Testis (tissue), 3 donors: ENCODE measurements around the gene SMAD7. TPM values are rescaled to one million over a fixed set of nuclear protein-coding genes. Genes with fewer than 3 reads are reported as not detected.

Experiments
- DNase-seq: peaks from one replicate; pipeline ENCODE4 v3.0.0-alpha.2; 2019
- H3K27ac ChIP-seq, 2 donors: fragments of 200-600 bp; sonication (generic); one replicate each; pipeline ENCODE4 v1.5.1; 2019
- H3K27me3 ChIP-seq: fragments of 200-600 bp; sonication (generic); one replicate; pipeline ENCODE4 v1.5.1; 2019
- H3K36me3 ChIP-seq: fragments of 200-600 bp; sonication (generic); one replicate; pipeline ENCODE4 v1.5.1; 2017; ENCODE audit warnings: low read depth; ENCODE audit errors: missing control alignments
- H3K4me1 ChIP-seq: fragments of 200-600 bp; sonication (generic); one replicate; pipeline ENCODE4 v1.5.1; 2019
- H3K4me3 ChIP-seq, 2 donors: fragments of 200-600 bp; sonication (generic); one replicate each; pipeline ENCODE4 v1.5.1; 2017 to 2019
- H3K9me3 ChIP-seq: fragments of 200-600 bp; sonication (generic); one replicate; pipeline ENCODE4 v1.5.1; 2017
- POLR2A ChIP-seq: fragments of 450-650 bp; IDR thresholded peaks from one replicate; pipeline ENCODE4 v1.6.1; 2017; ENCODE audit warnings: antibody characterized with exemption, mild to moderate bottlenecking, moderate library complexity
- WGBS, 2 donors: methylation state at CpG; one replicate each; pipeline ENCODE4 v1.1.5; 2018; 5-methylcytosine and 5-hydroxymethylcytosine counted together
- intact Hi-C: fragments of 100-400 bp; cut with DNase I; formaldehyde crosslinking; loops from one replicate; pipeline ENCODE4 v1.15.1; 2023; ENCODE audit warnings: low total_unique reads
- polyA plus RNA-seq: library from polyadenylated mRNA; stranded (reverse); fragments of 350-450 nt; fragmentation: Illumina TruSeq; extraction: RNeasy Lipid Tissue Mini Kit (QIAGEN cat#74804); gene quantifications from one replicate; pipeline ENCODE4 v1.2.3, GENCODE V29; 2014; ENCODE audit warnings: low read depth, low replicate concordance; ENCODE audit not compliant: insufficient read depth
- total RNA-seq, 2 donors: library from RNA; depleted of rRNA; stranded (reverse); fragments of >200 nt; gene quantifications; one replicate each; pipeline ENCODE4 v1.2.3, GENCODE V29; 2016
- TF ChIP-seq, protein P1 (sequence below), 3 experiments: fragments of 450-650 bp in 2 of 3; fragments of 200-600 bp in 1 of 3; sonication (generic) in 1 of 3; IDR thresholded peaks; one replicate each; pipeline ENCODE4 v1.5.1; 2016 to 2019; ENCODE audit warnings: antibody characterized with exemption in 3 of 3, mild to moderate bottlenecking in 2 of 3, moderate library complexity in 1 of 3

SMAD7 gene
- total and polyA plus RNA-seq, 3 donors from 2014 or later, result 7.5 to 14.6 (median 9.8) TPM

DNA sequence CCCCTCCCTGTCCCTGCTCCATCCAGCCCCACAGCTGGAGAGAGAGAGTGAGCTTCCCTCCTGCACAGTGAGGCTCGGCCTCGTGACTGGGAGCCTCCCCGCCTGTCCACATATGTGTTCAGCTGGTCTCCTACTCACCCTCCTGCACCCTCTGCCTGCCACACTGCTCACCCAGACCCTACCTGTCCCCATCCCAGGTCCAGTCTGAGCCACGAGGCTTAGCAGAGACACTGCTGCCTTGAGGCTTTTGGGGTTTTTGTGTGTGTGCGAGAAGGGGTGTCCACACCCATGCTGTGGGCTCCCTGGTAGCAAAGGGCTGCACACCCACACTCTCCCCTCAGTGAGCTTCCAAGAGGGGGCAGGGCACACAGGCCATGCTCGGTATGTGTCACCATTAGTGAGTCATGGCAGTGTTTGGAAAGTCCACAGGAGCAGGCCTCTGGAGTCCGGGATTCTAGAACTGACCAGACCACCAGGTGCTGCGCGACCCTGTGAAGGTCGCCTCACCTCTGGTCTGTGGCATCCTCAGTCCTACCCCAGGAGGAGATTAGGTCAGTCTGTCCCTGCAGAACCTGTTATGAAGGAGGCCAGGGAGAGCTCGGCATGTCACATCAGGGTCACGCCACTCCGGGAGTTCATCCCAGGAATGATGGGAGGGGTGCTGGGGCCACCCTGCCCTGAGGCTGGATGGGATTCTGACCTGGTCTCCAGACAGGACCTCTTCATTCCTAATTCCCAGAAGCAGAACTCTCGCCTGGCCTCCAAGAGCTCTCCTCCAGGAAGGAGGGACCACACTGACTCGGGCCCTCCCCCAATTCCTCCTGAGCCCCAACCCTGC lies 39.9 kb upstream of the SMAD7 start:
- no peaks in the 10 kb centered on the region for H3K36me3 ChIP-seq
- no peaks in the 10 kb centered on the region for H3K27me3 ChIP-seq
- H3K27ac ChIP-seq, result peak overlapping the region in 1 of 2 donors; percentile 14
- TF ChIP-seq, protein P1, sequence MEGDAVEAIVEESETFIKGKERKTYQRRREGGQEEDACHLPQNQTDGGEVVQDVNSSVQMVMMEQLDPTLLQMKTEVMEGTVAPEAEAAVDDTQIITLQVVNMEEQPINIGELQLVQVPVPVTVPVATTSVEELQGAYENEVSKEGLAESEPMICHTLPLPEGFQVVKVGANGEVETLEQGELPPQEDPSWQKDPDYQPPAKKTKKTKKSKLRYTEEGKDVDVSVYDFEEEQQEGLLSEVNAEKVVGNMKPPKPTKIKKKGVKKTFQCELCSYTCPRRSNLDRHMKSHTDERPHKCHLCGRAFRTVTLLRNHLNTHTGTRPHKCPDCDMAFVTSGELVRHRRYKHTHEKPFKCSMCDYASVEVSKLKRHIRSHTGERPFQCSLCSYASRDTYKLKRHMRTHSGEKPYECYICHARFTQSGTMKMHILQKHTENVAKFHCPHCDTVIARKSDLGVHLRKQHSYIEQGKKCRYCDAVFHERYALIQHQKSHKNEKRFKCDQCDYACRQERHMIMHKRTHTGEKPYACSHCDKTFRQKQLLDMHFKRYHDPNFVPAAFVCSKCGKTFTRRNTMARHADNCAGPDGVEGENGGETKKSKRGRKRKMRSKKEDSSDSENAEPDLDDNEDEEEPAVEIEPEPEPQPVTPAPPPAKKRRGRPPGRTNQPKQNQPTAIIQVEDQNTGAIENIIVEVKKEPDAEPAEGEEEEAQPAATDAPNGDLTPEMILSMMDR (IDR thresholded peaks at IDR 0.05), result no peak
- TF ChIP-seq POLR2A, result no peak
- 82 to 86% methylated on average over 6 to 15 of the region's 15 CpGs for WGBS, 2 donors
- H3K4me3 ChIP-seq, result no peak overlapping the region
- DNase-seq, result no peak
- intact Hi-C loops, result no loop called here
- no peaks in the 10 kb centered on the region for H3K9me3 ChIP-seq
- peaks cover 9% of the 10 kb centered on the region for H3K4me1 ChIP-seq

DNA sequence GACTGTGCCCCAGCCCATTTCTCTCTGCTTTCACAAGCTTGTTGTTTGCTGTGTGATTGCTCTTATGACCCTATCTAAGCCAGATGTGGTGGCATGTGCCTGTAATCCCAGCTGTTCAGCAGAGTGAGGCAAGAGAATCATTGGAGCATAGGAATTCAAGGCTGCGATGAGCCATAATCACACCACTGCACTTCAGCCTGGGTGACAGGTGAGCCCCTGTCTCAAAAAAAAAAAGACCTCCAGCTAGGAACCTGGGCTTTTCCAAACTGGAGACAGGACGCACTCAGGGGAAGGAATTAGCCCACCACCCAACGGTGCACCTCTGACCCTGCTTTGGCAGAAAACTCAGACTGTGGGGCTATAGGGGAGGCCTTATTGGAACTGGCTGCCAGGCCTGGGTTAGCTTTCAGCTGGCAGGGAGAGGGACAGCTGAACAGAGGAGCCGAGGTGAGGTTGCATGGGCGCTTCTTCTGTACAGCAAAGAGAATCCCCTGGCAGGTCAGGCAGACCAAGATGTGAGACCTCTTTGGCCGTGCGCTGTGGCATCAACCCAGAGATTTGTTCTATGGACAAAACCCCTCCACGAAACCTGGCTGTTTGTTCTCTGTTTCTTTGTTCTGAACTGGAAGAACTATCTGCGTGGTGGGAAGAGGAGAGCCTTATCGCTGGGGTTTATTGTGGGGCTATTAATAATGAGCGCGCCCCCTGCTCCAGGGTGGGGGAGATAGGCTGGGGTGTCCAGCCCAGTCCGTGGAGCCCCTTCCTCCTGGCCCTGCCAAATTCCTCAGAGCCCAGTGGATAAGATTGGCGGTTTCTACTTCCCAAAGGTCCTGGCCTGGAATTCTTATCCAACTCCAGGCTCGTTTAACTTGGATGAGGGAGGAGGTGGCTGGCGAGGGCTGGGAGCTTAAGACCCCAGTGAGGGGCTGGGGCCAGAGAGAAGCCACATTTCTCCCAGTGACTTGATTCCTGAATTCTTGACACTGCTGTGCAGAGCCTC lies 38.8 kb upstream of the SMAD7 start:
- H3K9me3 ChIP-seq, result no peaks in the 10 kb centered on the region
- peaks cover 9% of the 10 kb centered on the region for H3K4me1 ChIP-seq
- H3K4me3 ChIP-seq, result no peak overlapping the region
- H3K27me3 ChIP-seq, result no peaks in the 10 kb centered on the region
- H3K27ac ChIP-seq, result peak overlapping the region in 1 of 2 donors; percentile 14
- H3K36me3 ChIP-seq, result no peaks in the 10 kb centered on the region
- no peak for TF ChIP-seq POLR2A
- TF ChIP-seq, protein P1 (IDR thresholded peaks at IDR 0.05), result no peak
- intact Hi-C loops, result no loop called here
- DNase-seq, result no peak
- WGBS, 2 donors, result 48 to 69% methylated on average over 16 of the region's 16 CpGs

DNA sequence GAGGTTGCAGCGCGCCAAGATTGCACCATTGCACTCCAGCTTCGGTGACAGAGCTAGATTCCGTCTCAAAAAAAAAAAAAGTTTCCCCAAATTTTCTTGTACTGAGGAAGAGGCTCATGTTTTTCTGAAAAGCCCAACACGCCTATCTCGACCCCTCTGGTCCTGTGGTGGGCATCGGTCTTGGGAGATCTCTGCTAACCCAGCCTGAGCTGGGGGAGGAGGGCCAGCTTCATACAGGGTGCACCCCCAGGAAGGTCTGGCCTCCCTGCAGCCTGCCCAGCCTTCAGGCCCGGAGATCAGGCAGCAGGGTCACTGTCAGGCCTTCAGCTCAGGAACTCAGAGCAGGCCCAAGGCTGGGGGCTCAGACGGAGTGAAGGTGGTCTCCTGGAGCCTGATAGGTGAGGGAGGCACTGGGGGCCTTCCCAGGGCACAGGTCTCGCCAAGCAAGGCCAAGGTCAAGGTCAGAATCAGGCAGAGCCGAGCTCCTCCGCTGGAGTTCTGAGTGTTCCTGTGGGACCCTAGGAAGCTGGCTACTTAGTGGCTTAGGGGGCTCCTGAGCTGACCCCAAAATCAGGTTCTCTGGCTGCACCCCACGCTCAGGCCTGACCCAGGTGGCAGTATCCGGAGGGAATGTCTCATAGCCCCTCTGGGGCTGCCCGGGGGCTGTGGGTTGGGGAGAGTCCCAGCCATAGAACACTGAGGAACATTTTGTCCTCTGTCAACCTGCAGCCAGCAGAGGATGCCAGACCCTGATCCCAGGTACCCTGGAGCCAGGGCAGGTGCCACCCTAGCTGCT lies 37.9 kb upstream of the SMAD7 start:
- DNase-seq, result no peak
- no peak for TF ChIP-seq POLR2A
- WGBS, 2 donors, result 84 to 91% methylated on average over 9 to 14 of the region's 15 CpGs
- intact Hi-C loops, result no loop called here
- Histone ChIP-seq H3K4me1 (peaks cover 9% of the 10 kb centered on the region), H3K36me3 (no peaks in the 10 kb centered on the region), H3K4me3 (no peak overlapping the region), H3K27me3 (no peaks in the 10 kb centered on the region), H3K27ac (no peak overlapping the region), H3K9me3 (no peaks in the 10 kb centered on the region)

DNA sequence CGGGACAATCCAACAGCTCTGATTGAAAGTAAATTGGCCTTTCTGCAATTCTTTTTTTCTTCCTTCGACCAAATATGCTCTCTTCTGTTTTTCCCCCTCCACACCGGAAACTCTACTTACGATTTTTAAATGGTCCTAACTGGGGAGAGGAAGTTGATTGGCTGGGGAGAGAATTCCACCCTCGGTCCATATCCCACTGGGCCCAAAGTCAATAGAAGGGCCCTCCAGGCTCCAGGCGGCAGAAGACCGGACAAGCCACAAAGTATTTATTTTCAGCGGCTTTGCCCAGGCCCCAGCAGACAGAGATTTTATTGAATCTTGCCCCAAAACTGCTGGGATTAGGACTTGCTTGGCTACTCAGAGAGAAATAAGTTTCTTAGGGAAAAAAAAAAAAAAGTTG lies 37.1 kb upstream of the SMAD7 start:
- DNase-seq, result no peak
- Histone ChIP-seq H3K9me3 (no peaks in the 10 kb centered on the region), H3K4me3 (no peak overlapping the region), H3K27me3 (no peaks in the 10 kb centered on the region), H3K27ac (no peak overlapping the region), H3K36me3 (no peaks in the 10 kb centered on the region), H3K4me1 (peaks cover 9% of the 10 kb centered on the region)
- 77 to 84% methylated on average over 8 of the region's 8 CpGs for WGBS, 2 donors
- intact Hi-C loops, result no loop called here
- TF ChIP-seq, protein P1 (IDR thresholded peaks at IDR 0.05), result no peak
- no peak for TF ChIP-seq POLR2A
